GM19468 (cell line): ENCODE measurements around the gene SPATS1.
"Not testable (repeated sequence)": the region's sequence is repeated elsewhere in the genome, so short reads cannot be mapped to it uniquely, and the experiment has no call there.

Experiments used
- ATAC-seq: cut with Tn5 transposase; IDR thresholded peaks from one replicate; pipeline ENCODE4 v1.9.1; 2021; ENCODE audit warnings: mild to moderate bottlenecking, moderate library complexity, moderate number of reproducible peaks; ENCODE audit not compliant: unreplicated experiment; ENCODE audit errors: extremely low read depth

The SPATS1 gene

GRCh38 chr6:44310241-44310640 is 32.2 kb upstream of the SPATS1 start:
- ATAC-seq: no peak

- no peak for ATAC-seq
Measured at GRCh38 chr6:44311304-44311703, 31.1 kb upstream of the SPATS1 start.

GRCh38 chr6:44311767-44312166 is 30.7 kb upstream of the SPATS1 start:
- no peak for ATAC-seq

- no peak for ATAC-seq
Measured at GRCh38 chr6:44312901-44313788, 29.3 kb upstream of the SPATS1 start, which contains the start of gene AARS2. TSS of gene AARS2 (minus strand) at chr6:44313347. CDS start at chr6:44313323, 24 bp downstream.

GRCh38 chr6:44314657-44315056 is 27.8 kb upstream of the SPATS1 start:
- ATAC-seq: not testable (repeated sequence)

GRCh38 chr6:44315516-44315915 is 26.9 kb upstream of the SPATS1 start:
- ATAC-seq: no peak

GRCh38 chr6:44315951-44316350 is 26.5 kb upstream of the SPATS1 start:
- ATAC-seq: no peak

- ATAC-seq: no peak
Measured at GRCh38 chr6:44316481-44316880, 26.0 kb upstream of the SPATS1 start.

- ATAC-seq: not testable (repeated sequence)
Measured at GRCh38 chr6:44317136-44317631, 25.3 kb upstream of the SPATS1 start.

GRCh38 chr6:44321210-44321609 is 21.2 kb upstream of the SPATS1 start:
- no peak for ATAC-seq

GRCh38 chr6:44327096-44327495 is 15.4 kb upstream of the SPATS1 start:
- no peak for ATAC-seq

- ATAC-seq: no peak
Measured at GRCh38 chr6:44327760-44328159, 14.7 kb upstream of the SPATS1 start.

GRCh38 chr6:44328203-44328602 is 14.2 kb upstream of the SPATS1 start:
- not testable (repeated sequence) for ATAC-seq

- ATAC-seq: no peak
Measured at GRCh38 chr6:44329858-44330257, 12.6 kb upstream of the SPATS1 start.

GRCh38 chr6:44332585-44332984 is 9.9 kb upstream of the SPATS1 start:
- ATAC-seq: no peak

- ATAC-seq: no peak
Measured at GRCh38 chr6:44333273-44333919, 9.1 kb upstream of the SPATS1 start.

GRCh38 chr6:44333942-44334341 is 8.5 kb upstream of the SPATS1 start:
- no peak for ATAC-seq

- no peak for ATAC-seq
Measured at GRCh38 chr6:44335631-44336030, 6.8 kb upstream of the SPATS1 start.

GRCh38 chr6:44338228-44339122 is 4.0 kb upstream of the SPATS1 start:
- no peak for ATAC-seq

- no peak for ATAC-seq
Measured at GRCh38 chr6:44339301-44339700, 3.1 kb upstream of the SPATS1 start.
